Smooth muscle cell (in vitro differentiated cells): Measurements from ENCODE around the gene ZHX3. TPM values are rescaled to one million over a fixed set of nuclear protein-coding genes. Genes with fewer than 3 reads are reported as not detected.

Experiments
- DNase-seq: peaks from one replicate; lab custom pipeline; 2025; ENCODE audit not compliant: unreplicated experiment; lab: John Stamatoyannopoulos, UW
- H2AFZ ChIP-seq: fragments of 200-600 bp; sonication (generic); 2 replicates; pipeline ENCODE4 v1.6.0; 2016; ENCODE audit warnings: antibody characterized with exemption, low read depth, mild to moderate bottlenecking
- H3F3A ChIP-seq: fragments of 200-600 bp; sonication (generic); 2 replicates; pipeline ENCODE4 v1.6.0; 2017; ENCODE audit warnings: antibody characterized with exemption, low read depth
- H3K27ac ChIP-seq: fragments of 200-600 bp; sonication (generic); 2 replicates; pipeline ENCODE4 v1.5.1; 2016; ENCODE audit warnings: low read depth, mild to moderate bottlenecking
- H3K27me3 ChIP-seq: fragments of 200-600 bp; sonication (generic); 2 replicates; pipeline ENCODE4 v1.6.1; 2016; ENCODE audit warnings: low read depth, mild to moderate bottlenecking
- H3K36me3 ChIP-seq: fragments of 200-600 bp; sonication (generic); 2 replicates; pipeline ENCODE4 v1.5.1; 2016; ENCODE audit warnings: low read depth
- H3K4me1 ChIP-seq: fragments of 200-600 bp; sonication (generic); 2 replicates; pipeline ENCODE4 v1.5.1; 2016; ENCODE audit warnings: low read depth
- H3K4me2 ChIP-seq: fragments of 200-600 bp; sonication (generic); 2 replicates; pipeline ENCODE4 v1.6.0; 2016; ENCODE audit warnings: mild to moderate bottlenecking
- H3K4me3 ChIP-seq: fragments of 200-600 bp; sonication (generic); 2 replicates; pipeline ENCODE4 v1.5.1; 2016; ENCODE audit warnings: mild to moderate bottlenecking
- H3K79me2 ChIP-seq: fragments of 200-600 bp; sonication (generic); 2 replicates; pipeline ENCODE4 v1.6.0; 2016; ENCODE audit warnings: low read depth, mild to moderate bottlenecking
- H3K9ac ChIP-seq: fragments of 200-600 bp; sonication (generic); 2 replicates; pipeline ENCODE4 v1.6.0; 2016; ENCODE audit warnings: low read depth
- H3K9me3 ChIP-seq: fragments of 200-600 bp; sonication (generic); replicated peaks from 2 replicates; pipeline ENCODE4 v1.5.1; 2016; ENCODE audit warnings: low read depth
- H4K20me1 ChIP-seq: fragments of 200-600 bp; sonication (generic); 2 replicates; pipeline ENCODE4 v1.6.0; 2016; ENCODE audit warnings: low read depth
- CTCF ChIP-seq: fragments of 200-600 bp; sonication (generic); IDR thresholded peaks from 2 replicates; pipeline ENCODE4 v1.5.1; 2017; ENCODE audit warnings: borderline replicate concordance, mild to moderate bottlenecking, antibody characterized with exemption; ENCODE audit not compliant: insufficient read depth, poor library complexity, severe bottlenecking
- WGBS: methylation state at CpG from one replicate; pipeline ENCODE4 v1.1.7; 2016; ENCODE audit warnings: low lambda C conversion rate; 5-methylcytosine and 5-hydroxymethylcytosine counted together
- polyA plus RNA-seq: library from polyadenylated mRNA; unstranded; fragments of >200 nt; fragmentation: Nextera tagmentation; extraction: Ambion mirVana; gene quantifications from 2 replicates; pipeline ENCODE4 v1.2.1, GENCODE V29; 2016
- total RNA-seq: library from RNA; depleted of rRNA; stranded (reverse); fragments of >200 nt; gene quantifications from 2 replicates; pipeline ENCODE4 v1.2.3, GENCODE V29; 2014

Gene ZHX3
- total and polyA plus RNA-seq, 2 experiments from 2014 or later: 10.1 to 17.1 TPM

DNA sequence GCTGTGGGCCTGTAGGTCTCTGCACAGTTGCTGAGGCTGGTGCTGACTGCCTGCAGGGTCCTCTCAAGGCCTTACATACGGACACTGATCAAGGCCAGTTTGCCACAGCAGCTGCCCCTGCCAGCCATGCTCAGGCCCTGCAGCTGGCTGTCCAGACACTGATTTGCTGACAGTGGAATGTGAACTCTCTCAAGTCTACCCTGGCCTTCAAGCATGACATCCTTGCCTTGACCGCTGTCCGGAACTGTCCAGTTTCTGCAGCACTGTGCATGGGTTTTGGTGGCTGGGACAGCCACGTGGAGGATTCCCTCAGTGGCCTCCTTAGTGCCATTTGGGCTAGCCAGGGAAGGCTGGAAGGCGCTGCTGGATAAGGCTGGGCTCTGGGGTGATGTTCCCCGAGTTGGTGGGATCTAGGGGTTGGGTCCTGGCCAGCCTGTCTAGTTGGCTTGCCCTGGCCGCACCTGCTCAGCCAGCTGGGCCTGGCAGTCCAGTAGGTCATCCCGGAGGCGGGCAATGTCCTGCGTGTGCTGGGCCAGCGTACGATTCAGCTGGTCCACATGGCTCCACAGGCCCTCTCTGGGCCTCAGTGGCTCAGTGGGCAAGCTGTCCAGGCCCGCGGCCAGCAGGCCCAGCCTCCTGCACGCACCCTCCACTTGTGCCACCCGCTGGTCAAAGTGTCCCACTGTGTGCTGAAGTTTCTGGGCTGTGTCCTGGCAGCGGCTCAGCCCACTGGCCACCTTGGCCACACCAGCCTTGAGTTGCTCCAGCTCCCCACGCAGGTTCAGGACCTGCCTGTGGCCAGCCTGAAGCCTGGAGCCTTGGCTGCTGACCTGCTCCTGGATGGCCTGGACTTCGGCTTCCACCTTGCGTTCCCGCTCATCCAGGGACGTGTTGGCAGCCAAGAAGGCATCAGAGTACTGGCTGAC lies 43.6 kb upstream of the ZHX3 start:
- H4K20me1 ChIP-seq: no peaks in the 10 kb centered on the region
- H3K9ac ChIP-seq: no peak overlapping the region
- peaks cover 23% of the 10 kb centered on the region for H3K27me3 ChIP-seq
- H2AFZ ChIP-seq: no peak overlapping the region
- 96% methylated on average over 22 of the region's 22 CpGs for WGBS
- H3K4me2 ChIP-seq: no peak overlapping the region
- H3K79me2 ChIP-seq: no peaks in the 10 kb centered on the region
- H3K27ac ChIP-seq: no peak overlapping the region
- H3K36me3 ChIP-seq: no peaks in the 10 kb centered on the region
- H3K9me3 ChIP-seq: no peaks in the 10 kb centered on the region
- DNase-seq: no peak
- H3F3A ChIP-seq: no peaks in the 10 kb centered on the region
- H3K4me3 ChIP-seq: no peak overlapping the region
- no peaks in the 10 kb centered on the region for H3K4me1 ChIP-seq
- TF ChIP-seq CTCF: no peak

DNA sequence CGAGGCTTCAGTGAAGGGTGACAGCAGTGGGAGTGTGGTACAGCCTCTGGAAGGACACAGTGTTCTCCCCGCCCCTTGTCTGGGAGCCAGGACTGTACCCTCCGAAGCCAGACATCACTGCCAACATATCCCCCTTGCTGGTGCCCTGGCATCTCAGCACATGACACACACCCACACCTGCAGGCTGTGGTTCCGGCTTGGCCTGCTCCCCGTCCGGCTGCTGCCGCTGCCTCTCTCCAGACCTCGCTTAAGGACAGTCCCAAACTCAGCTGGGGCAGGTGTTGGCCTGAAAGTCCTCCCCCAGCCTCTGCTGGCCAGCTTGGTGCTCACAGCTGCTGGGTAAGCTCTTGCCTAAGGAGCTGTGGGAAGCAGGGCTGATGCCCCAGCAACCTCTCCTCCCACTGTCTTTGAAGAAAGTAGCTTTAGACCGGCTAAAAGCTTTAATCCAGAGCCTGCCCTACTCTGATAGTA lies 42.0 kb upstream of the ZHX3 start:
- Histone ChIP-seq H3K27me3 (peaks cover 7% of the 10 kb centered on the region), H2AFZ (no peak overlapping the region), H3K4me1 (no peaks in the 10 kb centered on the region), H3K79me2 (no peaks in the 10 kb centered on the region), H3K36me3 (no peaks in the 10 kb centered on the region), H3K4me2 (no peak overlapping the region), H3F3A (no peaks in the 10 kb centered on the region), H3K9ac (no peak overlapping the region), H3K27ac (no peak overlapping the region), H3K9me3 (no peaks in the 10 kb centered on the region), H3K4me3 (no peak overlapping the region), H4K20me1 (no peaks in the 10 kb centered on the region)
- no peak for TF ChIP-seq CTCF
- DNase-seq: no peak
- WGBS: 86% methylated on average over 9 of the region's 9 CpGs

- Histone ChIP-seq H3K9me3 (no peaks in the 10 kb centered on the region), H2AFZ (no peak overlapping the region), H3K9ac (no peak overlapping the region), H3K27ac (no peak overlapping the region), H3F3A (no peaks in the 10 kb centered on the region), H3K36me3 (no peaks in the 10 kb centered on the region), H3K79me2 (no peaks in the 10 kb centered on the region), H4K20me1 (no peaks in the 10 kb centered on the region), H3K27me3 (no peaks in the 10 kb centered on the region), H3K4me1 (no peaks in the 10 kb centered on the region), H3K4me2 (no peak overlapping the region), H3K4me3 (no peak overlapping the region)
- WGBS: 99% methylated on average over 7 of the region's 7 CpGs
- no peak for TF ChIP-seq CTCF
- no peak for DNase-seq
Observed at GRCh38 chr20:41358717-41359116, 41.2 kb upstream of the ZHX3 start.
